GM12872 (cell line): ENCODE results near the gene IHH.

Experiments used
- CTCF ChIP-seq: IDR thresholded peaks from 3 replicates; pipeline ENCODE4 v1.5.1; 2011; ENCODE audit warnings: low read depth, mild to moderate bottlenecking, low read length, moderate library complexity; ENCODE audit not compliant: insufficient read depth

Gene IHH

GRCh38 chr2:219073413-219074129, 12.8 kb upstream of the IHH start:
- TF ChIP-seq CTCF, result peak; percentile 76

- TF ChIP-seq CTCF, result no peak
Observed at GRCh38 chr2:219072741-219073250, 12.1 kb upstream of the IHH start.

- no peak for TF ChIP-seq CTCF
Observed at GRCh38 chr2:219071131-219071816, 10.6 kb upstream of the IHH start.

- no peak for TF ChIP-seq CTCF
Observed at GRCh38 chr2:219065484-219065883, 4.8 kb upstream of the IHH start.

GRCh38 chr2:219062081-219062480, 1.4 kb upstream of the IHH start:
- TF ChIP-seq CTCF, result no peak

- no peak for TF ChIP-seq CTCF
Observed at GRCh38 chr2:219059725-219060682, 717 bp downstream of the IHH start.

GRCh38 chr2:219059375-219059724, 1.4 kb downstream of the IHH start:
- TF ChIP-seq CTCF, result no peak
